ENCODE data around the gene EDNRA. TPM values are rescaled to one million over a fixed set of nuclear protein-coding genes. Genes with fewer than 3 reads are reported as not detected.

The EDNRA gene
- total and polyA plus RNA-seq, 7 experiments from 2014 or later, result not detected

DNA sequence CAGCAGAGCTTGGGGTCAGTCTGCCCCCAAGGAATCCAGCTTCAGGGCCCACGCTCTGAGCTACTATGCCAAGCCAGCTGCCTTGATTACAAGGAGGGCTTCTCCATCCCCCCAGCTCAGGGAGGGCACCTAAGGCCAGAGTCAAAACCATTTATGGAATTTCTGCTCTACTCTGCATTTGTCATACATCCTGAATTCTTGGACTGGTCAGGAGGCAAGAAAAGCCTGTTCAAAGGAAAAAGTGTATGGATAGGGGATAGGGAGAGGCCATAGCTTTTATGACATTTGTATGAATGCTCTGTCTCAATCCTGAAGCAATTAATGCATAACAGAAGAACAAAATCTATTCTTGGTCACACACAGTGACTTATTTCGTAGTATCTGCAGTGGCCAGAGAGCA lies 32.2 kb downstream of the EDNRA start:
- H3K9me3 ChIP-seq (ENCODE audit: control insufficient read depth in 2 of 3, low read length in 3 of 3), result no peaks in the 10 kb centered on the region
- ChIA-PET POLR2A (no interaction called here), CTCF (no interaction called here)
- no peaks in the 10 kb centered on the region for H3K36me3 ChIP-seq (ENCODE audit: control insufficient read depth in 2 of 3, insufficient read depth in 3 of 3, low read length in 3 of 3)
- no peak for DNase-seq
- no peaks in the 10 kb centered on the region for H3K36me3 Mint-ChIP-seq
- no peaks in the 10 kb centered on the region for H3K4me1 ChIP-seq (ENCODE audit: control insufficient read depth in 2 of 2, insufficient read depth in 2 of 2, low read length in 2 of 2)
- H3K4me3 ChIP-seq (ENCODE audit: low read length), result no peak overlapping the region
- H3K27me3 Mint-ChIP-seq, result peaks cover 13 to 23% (median 17%) of the 10 kb centered on the region in 5 donors
- H3K27me3 ChIP-seq (ENCODE audit: control insufficient read depth in 2 of 2, insufficient read depth in 2 of 2, low read length in 2 of 2), result no peaks in the 10 kb centered on the region
- no peaks in the 10 kb centered on the region for H3K9me3 Mint-ChIP-seq
- no peak overlapping the region for H3K27ac ChIP-seq (ENCODE audit: low read depth, low read length)
- H3K4me3 Mint-ChIP-seq, result no peak overlapping the region
- H3K4me1 Mint-ChIP-seq, result no peaks in the 10 kb centered on the region
- ATAC-seq, result no peak
- no peak overlapping the region for H3K27ac Mint-ChIP-seq
- intact Hi-C loops (cut with micrococcal nuclease), result no loop called here

DNA sequence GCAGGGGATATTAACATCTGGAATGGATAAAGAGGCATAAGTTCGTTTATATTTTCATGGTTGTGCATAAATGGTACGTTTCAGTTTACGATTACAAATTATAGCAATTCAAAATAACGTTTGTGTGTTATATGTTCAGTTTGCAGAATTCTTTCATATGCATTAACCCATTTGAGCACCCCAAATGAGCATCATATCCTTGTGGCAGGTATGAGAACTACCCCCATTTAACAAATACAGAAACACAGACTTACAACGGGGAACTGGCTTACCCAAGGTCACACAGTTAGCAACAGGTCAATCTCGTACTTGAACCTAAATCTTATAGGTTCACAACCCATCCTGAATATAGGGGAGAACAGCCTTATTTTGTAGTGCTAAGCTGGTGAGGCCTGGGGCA lies 33.1 kb downstream of the EDNRA start:
- H3K36me3 Mint-ChIP-seq, result no peaks in the 10 kb centered on the region
- H3K27me3 Mint-ChIP-seq, result peaks cover 13 to 22% (median 17%) of the 10 kb centered on the region in 5 donors
- H3K9me3 ChIP-seq (ENCODE audit: control insufficient read depth in 2 of 3, low read length in 3 of 3), result no peaks in the 10 kb centered on the region
- no peaks in the 10 kb centered on the region for H3K9me3 Mint-ChIP-seq
- no peak overlapping the region for H3K27ac ChIP-seq (ENCODE audit: low read depth, low read length)
- ATAC-seq (no peak), DNase-seq (no peak)
- H3K4me1 Mint-ChIP-seq, result no peaks in the 10 kb centered on the region
- intact Hi-C loops (cut with micrococcal nuclease), result no loop called here
- no peaks in the 10 kb centered on the region for H3K36me3 ChIP-seq (ENCODE audit: control insufficient read depth in 2 of 3, insufficient read depth in 3 of 3, low read length in 3 of 3)
- ChIA-PET POLR2A (no interaction called here), CTCF (no interaction called here)
- no peak overlapping the region for H3K4me3 Mint-ChIP-seq
- H3K4me1 ChIP-seq (ENCODE audit: control insufficient read depth in 2 of 2, insufficient read depth in 2 of 2, low read length in 2 of 2), result no peaks in the 10 kb centered on the region
- H3K27me3 ChIP-seq (ENCODE audit: control insufficient read depth in 2 of 2, insufficient read depth in 2 of 2, low read length in 2 of 2), result no peaks in the 10 kb centered on the region
- no peak overlapping the region for H3K4me3 ChIP-seq (ENCODE audit: low read length)
- H3K27ac Mint-ChIP-seq, result no peak overlapping the region

DNA sequence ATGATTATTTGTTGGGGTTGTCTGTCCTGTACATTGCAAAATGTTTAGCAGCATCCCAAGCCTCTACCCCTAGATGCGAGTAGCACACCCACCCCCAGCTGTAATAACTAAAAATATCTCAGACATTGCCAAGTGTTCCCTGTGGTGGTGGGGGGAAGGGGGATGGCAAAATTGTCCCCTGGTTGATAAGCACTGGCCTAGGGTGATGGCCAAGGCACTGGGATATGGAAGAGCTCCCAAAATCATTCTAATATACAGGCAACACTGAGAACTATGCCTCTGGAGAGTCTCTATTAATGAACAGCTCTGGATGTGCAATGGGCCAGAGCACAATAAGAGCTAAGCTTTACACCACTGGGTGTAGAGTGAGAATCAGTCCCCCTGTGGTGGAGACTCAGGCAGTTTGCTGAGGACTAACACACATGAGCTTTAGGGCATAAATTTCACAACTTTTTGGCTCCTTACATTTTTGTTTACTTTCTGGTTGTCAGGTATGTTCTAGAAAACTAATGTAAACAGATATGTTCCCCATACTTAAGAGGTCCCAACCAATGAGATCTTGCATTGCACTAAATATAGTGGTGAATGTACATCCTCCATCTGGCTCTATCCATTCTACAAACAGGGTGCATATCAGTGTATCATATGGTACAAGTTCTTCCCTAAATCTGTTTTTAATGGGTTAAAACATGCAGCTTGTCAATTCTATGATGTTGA lies 34.5 kb downstream of the EDNRA start:
- POLR2A ChIA-PET, result no interaction called here
- Histone ChIP-seq H3K27ac (ENCODE audit: low read depth, low read length) (no peak overlapping the region), H3K36me3 (ENCODE audit: control insufficient read depth in 2 of 3, insufficient read depth in 3 of 3, low read length in 3 of 3) (no peaks in the 10 kb centered on the region), H3K27me3 (ENCODE audit: control insufficient read depth in 2 of 2, insufficient read depth in 2 of 2, low read length in 2 of 2) (no peaks in the 10 kb centered on the region), H3K4me3 (ENCODE audit: low read length) (no peak overlapping the region), H3K9me3 (ENCODE audit: control insufficient read depth in 2 of 3, low read length in 3 of 3) (no peaks in the 10 kb centered on the region), H3K4me1 (ENCODE audit: control insufficient read depth in 2 of 2, insufficient read depth in 2 of 2, low read length in 2 of 2) (no peaks in the 10 kb centered on the region)
- Mint-ChIP-seq H3K4me1 (no peaks in the 10 kb centered on the region), H3K36me3 (no peaks in the 10 kb centered on the region), H3K27me3 (peaks cover 18 to 30% (median 21%) of the 10 kb centered on the region in 5 donors), H3K4me3 (no peak overlapping the region), H3K27ac (no peak overlapping the region), H3K9me3 (no peaks in the 10 kb centered on the region)
- intact Hi-C loops (cut with micrococcal nuclease), result loop anchor here (5.0 kb wide), 1 partner anchor 192 kb away; no protein-coding TSS in a partner anchor
- DNase-seq, result no peak
- CTCF ChIA-PET, result no interaction called here
- ATAC-seq, result no peak

DNA sequence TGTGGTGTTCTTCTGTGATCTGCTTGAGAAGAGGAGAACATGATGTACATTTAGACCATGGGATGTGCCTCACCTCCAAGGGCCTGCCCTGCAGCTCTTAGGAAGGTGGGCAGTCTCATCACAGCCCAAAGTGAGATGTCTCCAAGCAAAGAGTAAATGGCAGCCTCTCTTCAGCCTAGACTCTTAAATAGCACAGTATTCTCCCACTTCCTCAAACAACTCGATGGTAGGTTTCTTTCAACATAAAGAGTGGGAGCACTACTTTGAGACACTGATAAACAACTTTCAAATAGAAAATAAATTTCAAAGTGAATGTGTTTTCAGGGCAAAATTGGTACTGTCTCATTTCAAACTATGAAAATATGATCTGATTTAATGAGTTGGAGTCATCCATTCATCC lies 35.2 kb downstream of the EDNRA start:
- DNase-seq (no peak), ATAC-seq (no peak)
- no peaks in the 10 kb centered on the region for H3K9me3 ChIP-seq (ENCODE audit: control insufficient read depth in 2 of 3, low read length in 3 of 3)
- ChIA-PET POLR2A (no interaction called here), CTCF (no interaction called here)
- no peak overlapping the region for H3K4me3 ChIP-seq (ENCODE audit: low read length)
- no peaks in the 10 kb centered on the region for H3K4me1 Mint-ChIP-seq
- no peak overlapping the region for H3K4me3 Mint-ChIP-seq
- H3K9me3 Mint-ChIP-seq, result no peaks in the 10 kb centered on the region
- H3K27ac Mint-ChIP-seq, result no peak overlapping the region
- intact Hi-C loops (cut with micrococcal nuclease), result loop anchor here (5.0 kb wide), 1 partner anchor 191 kb away; no protein-coding TSS in a partner anchor
- no peak overlapping the region for H3K27ac ChIP-seq (ENCODE audit: low read depth, low read length)
- no peaks in the 10 kb centered on the region for H3K4me1 ChIP-seq (ENCODE audit: control insufficient read depth in 2 of 2, insufficient read depth in 2 of 2, low read length in 2 of 2)
- no peaks in the 10 kb centered on the region for H3K27me3 ChIP-seq (ENCODE audit: control insufficient read depth in 2 of 2, insufficient read depth in 2 of 2, low read length in 2 of 2)
- H3K36me3 ChIP-seq (ENCODE audit: control insufficient read depth in 2 of 3, insufficient read depth in 3 of 3, low read length in 3 of 3), result no peaks in the 10 kb centered on the region
- no peaks in the 10 kb centered on the region for H3K36me3 Mint-ChIP-seq
- peaks cover 13 to 29% (median 18%) of the 10 kb centered on the region in 5 donors for H3K27me3 Mint-ChIP-seq

DNA sequence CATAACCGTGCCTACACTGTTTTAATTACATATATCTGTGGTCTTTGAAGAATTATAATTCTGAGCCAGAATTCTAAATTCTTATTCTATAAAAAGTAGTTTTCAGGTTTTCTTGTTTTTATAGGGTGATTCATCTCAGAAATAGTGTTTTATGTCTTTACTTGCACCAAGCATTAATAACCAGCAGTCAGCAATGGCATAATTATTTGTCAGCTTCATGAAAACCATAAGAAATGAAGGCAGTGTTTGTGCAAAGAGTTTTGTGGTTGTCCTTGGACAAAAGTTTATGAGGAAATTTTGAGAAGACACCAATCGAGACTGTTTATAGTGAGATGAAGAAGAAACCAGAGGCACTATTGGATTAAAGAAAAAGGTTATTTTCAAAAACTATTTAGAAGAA lies 37.2 kb downstream of the EDNRA start:
- Mint-ChIP-seq H3K4me1 (no peaks in the 10 kb centered on the region), H3K9me3 (no peaks in the 10 kb centered on the region), H3K27ac (no peak overlapping the region), H3K4me3 (no peak overlapping the region), H3K36me3 (no peaks in the 10 kb centered on the region), H3K27me3 (peaks cover 4 to 17% (median 7%) of the 10 kb centered on the region in 5 donors)
- DNase-seq (no peak), ATAC-seq (no peak)
- H3K36me3 ChIP-seq (ENCODE audit: control insufficient read depth in 2 of 3, insufficient read depth in 3 of 3, low read length in 3 of 3), result no peaks in the 10 kb centered on the region
- no peaks in the 10 kb centered on the region for H3K9me3 ChIP-seq (ENCODE audit: control insufficient read depth in 2 of 3, low read length in 3 of 3)
- H3K27me3 ChIP-seq (ENCODE audit: control insufficient read depth in 2 of 2, insufficient read depth in 2 of 2, low read length in 2 of 2), result no peaks in the 10 kb centered on the region
- no peak overlapping the region for H3K4me3 ChIP-seq (ENCODE audit: low read length)
- intact Hi-C loops (cut with micrococcal nuclease), result loop anchor here (1.0 to 5.0 kb wide), 3 partner anchors 72 to 348 kb away; no protein-coding TSS in a partner anchor
- H3K4me1 ChIP-seq (ENCODE audit: control insufficient read depth in 2 of 2, insufficient read depth in 2 of 2, low read length in 2 of 2), result no peaks in the 10 kb centered on the region
- CTCF ChIA-PET, result interaction anchor here (2.1 kb wide), 1 partner anchor 348 kb away, joined by 22 read pairs; no protein-coding TSS in a partner anchor
- H3K27ac ChIP-seq (ENCODE audit: low read depth, low read length), result no peak overlapping the region
- POLR2A ChIA-PET, result interaction anchor here (0.6 kb wide), 1 partner anchor 1188 kb away, joined by 3 read pairs; no protein-coding TSS in a partner anchor

DNA sequence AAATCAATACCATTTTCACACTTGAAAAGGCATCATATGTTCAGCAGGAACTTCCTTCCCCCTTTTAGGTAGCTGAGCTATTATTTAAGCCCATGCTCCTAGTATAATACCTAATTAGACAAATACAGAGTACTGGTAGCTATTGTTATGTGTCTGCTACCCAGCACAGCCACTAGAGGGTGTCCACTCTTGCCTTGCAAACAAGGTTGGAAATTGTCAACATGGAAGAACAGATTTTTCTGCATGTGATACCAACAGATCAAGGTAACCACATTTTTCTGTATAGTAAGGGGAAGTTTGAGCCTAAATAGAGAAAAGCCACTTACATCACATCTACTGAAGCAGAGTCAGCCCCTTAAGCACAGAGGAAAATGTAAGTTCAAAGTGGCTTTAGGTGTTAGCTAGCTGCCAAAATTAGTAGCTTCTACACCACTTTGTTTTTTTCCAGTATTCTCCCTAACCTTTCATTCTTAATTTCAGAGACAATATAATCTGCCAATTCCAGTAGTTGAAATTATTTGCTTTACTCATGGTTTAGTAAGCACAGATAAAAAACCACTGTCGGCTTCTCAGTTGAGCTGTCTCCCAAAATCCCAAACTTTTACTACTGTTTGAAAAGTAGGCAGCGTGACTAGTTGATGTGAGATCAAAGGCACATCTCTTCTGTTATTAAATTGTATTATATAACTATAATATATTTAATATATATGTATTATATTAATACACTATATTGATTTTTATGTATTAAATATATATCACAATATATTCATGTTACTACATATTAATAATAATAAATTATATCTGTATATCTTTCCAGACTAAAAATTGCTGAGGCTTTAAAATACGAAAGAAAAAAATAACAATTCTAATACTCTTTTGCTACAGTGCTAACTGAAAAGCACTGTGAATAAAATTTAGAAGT lies 38.2 kb downstream of the EDNRA start:
- no peaks in the 10 kb centered on the region for H3K4me1 ChIP-seq (ENCODE audit: control insufficient read depth in 2 of 2, insufficient read depth in 2 of 2, low read length in 2 of 2)
- intact Hi-C loops (cut with micrococcal nuclease), result loop anchor here (1.0 to 5.0 kb wide), 3 partner anchors 71 to 347 kb away; no protein-coding TSS in a partner anchor
- H3K27ac Mint-ChIP-seq, result peak overlapping the region in 1 of 9 donors; percentile 23

More for the DNA sequence above, 38.2 kb downstream of the EDNRA start:
- DNase-seq (peak in 7 of 9 donors; percentile 1 to 40 (median 27)), ATAC-seq (peak; percentile 80)
- POLR2A ChIA-PET, result no interaction called here
- no peak overlapping the region for H3K27ac ChIP-seq (ENCODE audit: low read depth, low read length)
- Mint-ChIP-seq H3K4me3 (no peak overlapping the region), H3K27me3 (peaks cover 4 to 11% (median 7%) of the 10 kb centered on the region in 5 donors), H3K36me3 (no peaks in the 10 kb centered on the region), H3K4me1 (no peaks in the 10 kb centered on the region), H3K9me3 (no peaks in the 10 kb centered on the region)
- H3K4me3 ChIP-seq (ENCODE audit: low read length), result no peak overlapping the region
- no peaks in the 10 kb centered on the region for H3K27me3 ChIP-seq (ENCODE audit: control insufficient read depth in 2 of 2, insufficient read depth in 2 of 2, low read length in 2 of 2)
- no peaks in the 10 kb centered on the region for H3K36me3 ChIP-seq (ENCODE audit: control insufficient read depth in 2 of 3, insufficient read depth in 3 of 3, low read length in 3 of 3)
- CTCF ChIA-PET, result interaction anchor here (0.9 to 2.1 kb wide), 2 partner anchors 11 to 347 kb away, joined by 3 to 22 read pairs; no protein-coding TSS in a partner anchor
- H3K9me3 ChIP-seq (ENCODE audit: control insufficient read depth in 2 of 3, low read length in 3 of 3), result no peaks in the 10 kb centered on the region

Measured in naive thymus-derived CD4-positive, alpha-beta T cell (primary cell).